CD1c-positive myeloid dendritic cell (primary cell): ENCODE measurements around the gene SUPT3H.
"Not testable (repeated sequence)": the region's sequence is repeated elsewhere in the genome, so short reads cannot be mapped to it uniquely, and the experiment has no call there.

ENCODE experiments used
- DNase-seq: peaks from one replicate; pipeline ENCODE4 v3.0.0-alpha.2; 2016; ENCODE audit errors: extremely low spot score

SUPT3H gene

GRCh38 chr6:44898296-44898930 lies 479.3 kb downstream of the SUPT3H start:
- DNase-seq, result no peak

GRCh38 chr6:44897316-44897715 lies 480.4 kb downstream of the SUPT3H start:
- no peak for DNase-seq

- no peak for DNase-seq
These were observed 481.0 kb downstream of the SUPT3H start for GRCh38 chr6:44896701-44897100.

DNA sequence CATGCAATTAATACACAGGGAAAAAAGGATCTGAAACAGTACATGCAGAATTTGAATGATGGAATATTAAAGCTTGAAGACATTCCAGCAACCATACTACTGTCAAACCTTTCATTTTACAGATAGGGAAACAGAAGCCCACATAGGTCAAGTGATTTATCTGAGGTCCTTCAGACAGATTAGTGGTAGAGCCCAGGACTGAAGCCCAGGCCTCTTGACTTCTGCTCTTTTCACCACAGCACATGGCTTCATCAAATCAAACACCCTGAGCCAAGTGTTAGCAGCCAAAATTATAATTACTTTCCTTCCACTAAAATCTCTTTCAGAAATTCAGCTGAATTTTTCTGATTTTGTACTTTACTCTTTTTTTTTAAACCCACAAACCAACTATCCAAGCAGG lies 485.2 kb downstream of the SUPT3H start:
- DNase-seq, result no peak

- DNase-seq, result not testable (repeated sequence)
These were observed 498.7 kb downstream of the SUPT3H start for GRCh38 chr6:44879071-44879470.

- not testable (repeated sequence) for DNase-seq
These were observed 501.1 kb downstream of the SUPT3H start for GRCh38 chr6:44876638-44877037.

DNA sequence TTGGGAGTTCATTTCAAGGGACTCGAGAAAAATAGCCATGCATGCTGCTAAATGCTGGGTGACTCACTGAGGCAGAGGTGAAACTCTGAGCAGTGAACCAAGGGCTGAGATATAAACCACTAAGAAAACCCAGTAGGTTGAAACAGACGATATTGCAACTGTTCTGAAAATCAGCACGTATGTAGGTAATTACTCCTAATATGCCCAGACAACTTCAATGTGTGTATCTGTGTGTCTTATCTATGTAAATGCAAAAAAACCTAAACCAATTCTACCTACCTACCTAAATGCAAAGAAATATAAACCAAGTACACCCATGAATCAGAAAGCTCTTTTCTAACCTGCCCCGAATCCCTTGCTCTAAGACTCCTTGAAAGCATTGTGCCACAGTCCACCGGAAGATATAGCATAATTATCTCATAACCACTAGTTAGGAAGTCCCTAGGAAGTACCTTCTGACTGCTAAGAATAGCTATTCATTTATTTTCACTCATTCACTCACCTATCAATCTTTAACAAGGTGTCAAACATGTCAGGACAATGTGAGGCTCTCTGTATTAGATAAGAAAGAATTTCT lies 508.3 kb downstream of the SUPT3H start:
- no peak for DNase-seq

- no peak for DNase-seq
These were observed 508.8 kb downstream of the SUPT3H start for GRCh38 chr6:44868910-44869309.

- DNase-seq, result no peak
These were observed 509.4 kb downstream of the SUPT3H start for GRCh38 chr6:44868335-44868668.

DNA sequence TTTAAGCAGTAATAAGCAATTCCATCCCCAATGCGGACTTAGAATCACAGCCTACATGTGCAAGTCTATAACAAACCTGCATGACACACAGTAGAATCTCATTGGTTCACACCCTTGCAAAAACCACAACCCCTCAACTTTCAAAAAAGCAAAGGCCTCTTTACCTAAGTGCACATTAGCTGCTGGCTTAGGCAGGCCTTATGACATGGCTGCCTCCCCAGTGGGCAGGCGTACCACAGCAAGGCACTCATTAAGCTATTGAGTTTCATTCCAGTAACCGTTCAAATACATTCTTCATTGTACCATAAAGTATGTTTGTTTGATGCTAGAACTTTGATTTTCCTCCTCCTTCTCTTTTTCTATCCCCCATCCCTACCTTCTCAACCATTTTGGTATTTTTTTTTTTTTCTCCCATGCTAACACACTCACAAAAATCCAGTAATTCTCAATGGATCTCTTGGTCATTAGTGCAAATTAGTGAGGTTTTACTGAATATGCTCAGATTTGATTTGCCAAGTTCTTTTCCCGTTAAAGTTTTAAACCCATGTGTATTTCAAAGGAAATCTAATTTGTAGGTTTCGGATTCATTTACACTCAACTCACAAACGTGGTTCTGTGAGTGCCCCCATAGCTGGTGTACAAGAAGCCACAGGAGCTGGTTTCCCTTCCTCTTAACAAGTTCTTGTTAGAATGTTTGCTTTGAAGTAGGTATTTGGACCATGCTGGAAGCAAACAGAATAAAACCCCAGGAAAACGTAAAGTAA lies 510.0 kb downstream of the SUPT3H start:
- no peak for DNase-seq

GRCh38 chr6:44865184-44865583 lies 512.5 kb downstream of the SUPT3H start:
- not testable (repeated sequence) for DNase-seq

DNA sequence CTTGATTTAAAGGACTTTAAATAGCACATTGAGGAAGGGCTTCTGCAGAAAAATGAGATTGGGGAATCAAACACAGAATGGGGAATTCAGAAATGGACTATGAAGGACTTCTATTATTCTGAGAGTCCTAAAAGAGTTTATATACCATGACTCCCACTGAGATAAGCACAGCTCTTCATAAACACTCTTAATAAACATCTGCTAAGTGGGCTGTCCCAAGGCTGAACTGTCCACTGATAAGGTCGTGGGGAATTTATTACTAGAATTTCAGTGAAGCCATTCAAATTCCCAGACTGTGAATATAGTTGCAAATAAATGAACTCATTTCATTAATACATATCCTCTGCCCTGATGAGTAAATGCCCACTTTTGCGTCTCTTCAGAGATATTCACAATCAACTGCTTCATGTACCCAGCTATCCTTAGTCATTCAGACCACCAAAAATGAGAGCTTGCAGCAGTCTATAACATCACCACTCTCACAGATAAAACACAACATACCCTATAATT lies 517.8 kb downstream of the SUPT3H start:
- DNase-seq, result no peak

DNA sequence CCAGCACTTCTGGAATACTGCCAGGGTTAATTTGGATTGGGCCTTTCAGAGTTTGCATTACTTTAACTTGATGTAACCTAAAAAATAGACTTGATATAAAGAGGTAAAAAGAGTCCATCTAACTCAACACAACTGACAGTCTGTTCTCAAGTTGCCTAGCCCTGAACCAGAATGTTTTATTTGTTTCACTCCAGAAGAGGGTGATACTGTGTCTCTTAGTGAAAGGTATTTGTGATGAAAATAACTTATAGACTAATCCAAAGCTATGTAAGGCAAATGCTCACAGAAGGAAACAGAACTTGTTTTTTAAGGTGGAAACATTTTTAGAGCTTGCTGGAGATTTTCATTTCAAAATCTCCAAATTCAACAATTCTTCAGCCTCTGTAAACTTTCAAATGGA lies 518.7 kb downstream of the SUPT3H start:
- no peak for DNase-seq

DNA sequence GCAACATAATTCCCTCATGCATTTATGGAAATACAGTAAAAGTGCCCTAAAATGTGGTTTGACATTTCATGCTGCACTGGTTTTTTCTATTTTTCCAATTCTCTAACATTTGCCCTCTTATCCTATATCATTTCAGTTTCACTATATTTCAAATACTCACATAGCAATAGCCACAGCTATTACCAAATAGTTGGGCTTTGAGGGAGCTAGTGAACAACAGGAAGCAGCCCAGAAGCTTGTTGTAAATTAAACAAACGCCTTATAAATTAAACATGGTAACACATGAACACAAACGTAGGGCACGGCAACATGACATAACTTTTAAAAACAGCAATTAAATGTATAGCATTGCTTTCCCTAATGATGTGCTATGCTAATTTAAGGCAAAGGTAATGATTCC lies 521.3 kb downstream of the SUPT3H start:
- DNase-seq, result no peak

DNA sequence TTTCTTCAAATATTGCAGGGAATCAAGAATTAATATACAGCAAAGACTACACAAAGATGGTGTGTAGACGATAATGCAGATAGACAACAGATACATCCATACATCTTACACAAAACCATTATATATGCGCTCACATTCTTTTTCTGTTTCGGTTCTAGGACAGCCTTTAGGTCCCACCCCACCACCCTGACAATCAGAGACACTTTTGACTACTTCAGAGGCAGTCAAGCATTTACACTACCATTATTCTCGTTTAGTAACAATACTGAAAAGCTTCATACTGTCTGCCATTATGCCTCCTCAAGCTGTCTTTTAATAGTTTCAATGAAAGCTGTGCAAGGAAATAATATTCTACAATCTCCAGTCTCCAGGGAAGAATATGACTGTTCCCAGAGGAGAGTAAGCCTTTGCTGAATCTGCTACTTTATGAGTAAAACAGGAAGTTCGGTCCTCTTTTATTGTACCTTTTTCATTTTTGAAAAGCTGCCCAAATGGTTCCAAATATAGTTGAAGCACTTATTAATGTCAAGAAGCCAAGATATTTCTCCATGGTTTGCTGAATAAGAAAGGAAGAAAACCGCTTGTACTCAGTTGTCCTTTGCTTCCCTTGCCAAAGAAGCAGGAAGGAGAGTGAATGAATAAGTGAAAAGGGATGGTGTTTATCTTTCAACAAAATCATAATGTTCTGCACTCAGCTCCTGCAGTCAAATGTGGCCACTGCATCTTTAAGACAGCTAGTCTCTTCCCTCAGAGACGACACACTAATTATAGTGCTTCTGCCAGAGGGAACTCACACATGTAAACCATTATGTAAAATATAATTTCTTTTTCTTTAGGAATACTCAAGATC lies 521.9 kb downstream of the SUPT3H start:
- no peak for DNase-seq

DNA sequence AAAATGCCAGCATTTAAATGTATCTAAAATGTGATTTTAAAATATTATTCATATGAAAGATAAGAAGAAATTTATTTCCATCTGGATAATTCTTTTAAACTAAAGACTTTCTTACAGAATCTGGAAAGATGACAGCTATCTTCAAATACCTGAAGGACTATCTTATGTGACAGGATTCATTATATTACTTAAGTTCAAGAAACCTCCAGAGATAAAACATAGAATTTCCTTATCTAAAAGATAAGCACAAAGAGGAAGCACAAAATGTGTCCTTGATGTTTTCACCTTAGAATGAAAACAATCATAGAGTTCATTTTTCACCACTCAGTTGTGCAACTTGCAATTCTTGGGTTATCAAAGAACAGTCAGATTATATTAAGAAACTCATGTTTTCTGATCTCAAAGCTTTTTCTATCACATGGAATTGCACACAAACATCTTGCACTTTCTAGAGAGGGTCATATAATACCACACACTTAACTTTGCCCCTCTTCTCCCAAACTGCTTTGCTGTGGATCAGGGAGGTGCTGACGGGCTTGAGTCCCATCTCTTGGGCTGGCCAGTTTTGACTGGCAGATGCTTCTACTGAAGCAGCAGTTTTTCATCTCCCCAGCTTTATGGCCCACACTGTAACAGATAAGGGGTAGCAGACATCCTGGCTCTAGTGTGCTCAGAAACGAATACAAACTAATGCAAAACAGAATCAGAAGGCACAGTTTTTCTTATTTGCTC lies 522.9 kb downstream of the SUPT3H start:
- no peak for DNase-seq

GRCh38 chr6:44851176-44851575 lies 526.6 kb downstream of the SUPT3H start:
- DNase-seq, result no peak

- no peak for DNase-seq
These were observed 527.4 kb downstream of the SUPT3H start for GRCh38 chr6:44850312-44850711.

GRCh38 chr6:44849806-44850205 lies 527.9 kb downstream of the SUPT3H start:
- no peak for DNase-seq

- DNase-seq, result no peak
These were observed 534.0 kb downstream of the SUPT3H start for GRCh38 chr6:44843734-44844133.

GRCh38 chr6:44842616-44843015 lies 535.1 kb downstream of the SUPT3H start:
- DNase-seq, result no peak
